ENCODE results near the gene SPATA31A1.
"Not testable (repeated sequence)": the region's sequence is repeated elsewhere in the genome, so short reads cannot be mapped to it uniquely, and the experiment has no call there.

SPATA31A1 gene

GRCh38 chr9:39355369-39355768 lies at the start of gene SPATA31A1:
SPATA31A1 (plus strand) TSS chr9:39355669; CDS start chr9:39355731, 62 bp downstream.
- not testable (repeated sequence) for DNase-seq

DNA sequence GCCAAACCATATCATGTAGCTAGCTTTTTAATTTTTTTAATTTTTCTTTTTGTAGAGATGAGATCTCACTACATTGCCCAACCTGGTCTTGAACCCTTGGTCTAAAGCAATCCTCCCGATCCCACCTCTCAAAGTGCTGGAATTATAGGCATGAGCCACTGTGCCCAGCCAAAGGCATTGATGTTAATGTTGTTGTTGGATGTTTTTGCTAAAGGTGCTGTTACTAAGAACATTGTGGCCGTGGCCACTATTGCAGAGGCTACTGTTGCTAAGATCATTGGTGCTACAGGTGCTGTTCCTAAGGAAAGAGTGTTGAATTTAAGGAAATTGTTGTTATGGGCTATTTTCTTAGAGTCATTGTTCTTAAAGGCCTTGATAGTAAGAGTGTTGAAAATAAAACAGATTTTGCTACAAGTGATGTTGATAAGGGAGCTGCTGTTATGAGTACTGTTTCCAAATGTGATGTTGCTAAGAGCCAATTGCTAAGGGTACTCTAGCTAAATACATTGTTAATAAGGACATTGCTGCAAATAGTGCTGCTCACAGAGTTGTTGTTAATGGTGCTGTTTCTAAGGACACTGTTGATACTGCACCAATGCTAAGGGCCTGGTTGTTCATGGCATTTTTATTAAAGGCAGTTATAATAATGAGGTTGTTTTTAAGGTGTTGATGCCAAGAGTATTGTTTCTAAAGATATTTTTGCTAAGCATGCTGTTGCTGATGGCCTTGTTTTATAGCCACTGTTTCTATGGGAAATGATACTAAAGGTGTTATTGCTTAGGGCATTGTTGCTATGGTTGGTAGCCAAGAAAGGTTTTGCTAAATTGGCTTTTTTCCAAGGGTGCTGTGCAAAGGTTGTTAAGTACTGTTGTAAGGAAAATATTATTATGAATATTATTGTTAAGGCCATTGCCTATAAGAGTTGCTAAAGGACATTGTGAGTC lies 52.1 kb downstream of the SPATA31A1 start:
- DNase-seq: not testable (repeated sequence)

- not testable (repeated sequence) for DNase-seq
These were observed 55.9 kb downstream of the SPATA31A1 start for GRCh38 chr9:39411254-39411940.
